Spinal cord (tissue), 10 donors: Measurements from ENCODE around the gene MCCC1. TPM values are rescaled to one million over a fixed set of nuclear protein-coding genes. Genes with fewer than 3 reads are reported as not detected.

Experiments used
- DNase-seq, 6 donors: peaks; one replicate each; pipeline versions ENCODE4 v3.0.0 to v3.0.0-alpha.2; 2013 to 2015; ENCODE audit warnings: low spot score in 6 of 6, low read depth in 4 of 6
- H3K27ac ChIP-seq: one replicate; pipeline ENCODE4 v1.5.1; 2013; ENCODE audit warnings: low read depth, low read length, control low read depth
- H3K27me3 ChIP-seq: one replicate; pipeline ENCODE4 v1.6.1; 2013; ENCODE audit warnings: low read length; ENCODE audit not compliant: control insufficient read depth, insufficient read depth
- H3K36me3 ChIP-seq: one replicate; pipeline ENCODE4 v1.6.1; 2013; ENCODE audit warnings: low read length; ENCODE audit not compliant: control insufficient read depth, insufficient read depth
- H3K4me1 ChIP-seq: one replicate; pipeline ENCODE4 v1.6.1; 2013; ENCODE audit warnings: low read length; ENCODE audit not compliant: control insufficient read depth, insufficient read depth
- H3K4me3 ChIP-seq: one replicate; pipeline ENCODE4 v1.5.1; 2013; ENCODE audit warnings: low read depth, low read length, control low read depth
- H3K9me3 ChIP-seq: one replicate; pipeline ENCODE4 v1.6.1; 2013; ENCODE audit warnings: low read length; ENCODE audit not compliant: control insufficient read depth, insufficient read depth
- WGBS: methylation state at CpG from one replicate; pipeline ENCODE4 v1.1.5; 2013; ENCODE audit warnings: missing lambda C conversion rate; ENCODE audit not compliant: insufficient coverage; 5-methylcytosine and 5-hydroxymethylcytosine counted together
- polyA plus RNA-seq, 2 donors: library from polyadenylated mRNA; unstranded; fragments of 120-200 nt; gene quantifications; one replicate each; pipeline ENCODE4 v1.2.1, GENCODE V29; 2013; ENCODE audit not compliant: insufficient read length in 2 of 2
- total RNA-seq, 2 donors: library from RNA; depleted of rRNA in 1 of 2; stranded (reverse); fragments of 120-200 nt in 1 of 2; fragments of >200 nt in 1 of 2; gene quantifications; one replicate each; pipeline versions ENCODE4 v1.2.3 to v1.2.4, GENCODE V29; 2013 to 2014
- donor health status: healthy.

The MCCC1 gene
- total and polyA plus RNA-seq, 4 donors, result 32.7 to 37.5 (median 35.8) TPM

DNA sequence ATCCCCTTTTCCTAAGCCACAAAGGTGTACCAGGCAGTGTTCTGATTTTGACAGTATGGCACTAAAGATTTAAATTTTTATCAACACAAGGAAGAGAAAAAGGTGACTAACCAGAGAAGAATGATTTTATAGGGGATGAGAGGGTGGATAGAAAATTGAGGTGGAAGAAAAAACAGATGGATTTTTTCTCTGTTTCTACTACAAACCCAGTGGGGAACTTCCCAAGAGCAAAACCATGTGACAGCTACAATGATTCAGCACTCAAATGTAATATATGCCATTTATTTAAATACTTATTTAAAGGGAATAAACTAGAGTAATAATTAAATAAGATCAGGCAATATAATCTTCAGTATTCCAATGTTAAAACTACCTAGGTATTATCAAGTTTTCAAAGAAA lies 130.0 kb downstream of the MCCC1 start:
- no peaks in the 10 kb centered on the region for H3K27me3 ChIP-seq
- H3K27ac ChIP-seq, result no peak overlapping the region
- H3K4me1 ChIP-seq, result no peaks in the 10 kb centered on the region
- no peak for DNase-seq
- H3K4me3 ChIP-seq, result no peak overlapping the region
- no peaks in the 10 kb centered on the region for H3K9me3 ChIP-seq
- peaks cover 2% of the 10 kb centered on the region for H3K36me3 ChIP-seq

GRCh38 chr3:182967218-182968204 lies 131.8 kb downstream of the MCCC1 start:
- Histone ChIP-seq H3K4me1 (peaks cover 4% of the 10 kb centered on the region), H3K27me3 (no peaks in the 10 kb centered on the region), H3K36me3 (peaks cover 3% of the 10 kb centered on the region), H3K4me3 (no peak overlapping the region), H3K27ac (no peak overlapping the region), H3K9me3 (no peaks in the 10 kb centered on the region)
- WGBS, result 96% methylated on average over 3 of the region's 6 CpGs
- DNase-seq, result no peak

DNA sequence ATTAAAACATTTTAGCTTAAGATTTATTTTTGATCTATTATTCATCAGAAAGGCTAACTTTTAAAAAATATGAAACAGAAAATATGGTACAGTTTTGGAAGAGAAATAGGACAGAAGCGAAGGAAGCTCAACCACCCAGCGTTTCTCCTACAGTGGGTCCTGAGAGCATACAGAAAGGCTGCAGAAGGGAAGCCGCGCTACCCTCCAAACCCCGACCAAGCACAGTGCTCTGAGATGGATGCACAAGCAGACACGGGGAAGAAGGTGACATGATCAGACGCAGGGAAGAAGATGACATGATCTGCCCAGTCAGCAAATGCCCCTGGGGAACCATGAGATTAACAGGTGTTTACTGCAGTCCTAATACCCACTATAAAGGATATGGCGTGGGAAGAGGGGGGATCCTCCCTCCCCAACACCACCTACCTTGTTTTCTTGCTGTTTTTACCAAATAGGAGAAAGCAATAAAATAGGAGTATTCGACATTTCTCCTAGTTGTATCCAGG lies 133.4 kb downstream of the MCCC1 start:
- WGBS, result 85% methylated on average over 6 of the region's 9 CpGs
- Histone ChIP-seq H3K36me3 (peaks cover 3% of the 10 kb centered on the region), H3K27ac (no peak overlapping the region), H3K27me3 (no peaks in the 10 kb centered on the region), H3K4me3 (no peak overlapping the region), H3K4me1 (peaks cover 7% of the 10 kb centered on the region), H3K9me3 (no peaks in the 10 kb centered on the region)
- no peak for DNase-seq

Other genes starting within 250 kb of the MCCC1 start
- 10 to 100 TPM; 41.5 to 78.8 TPM for gene DCUN1D1, start 119.0 kb downstream of the MCCC1 start, total RNA-seq
- gene DCUN1D1, start 119.0 kb downstream of the MCCC1 start, polyA plus RNA-seq, result 10 to 100 TPM; 29.1 to 46.9 TPM
- under 1 TPM in 1 of 2 donors, not detected in 1; 0.11 TPM for gene LAMP3, start 63.2 kb upstream of the MCCC1 start, total RNA-seq
- gene LAMP3, start 63.2 kb upstream of the MCCC1 start, polyA plus RNA-seq, result under 1 TPM; 0.24 to 0.26 TPM
- gene B3GNT5, start 153.8 kb upstream of the MCCC1 start, total RNA-seq, result 10 to 100 TPM; 11.0 to 23.4 TPM
- 10 to 100 TPM; 17.8 to 25.7 TPM for gene B3GNT5, start 153.8 kb upstream of the MCCC1 start, polyA plus RNA-seq